CD4-positive, alpha-beta T cell treated with Interferon gamma for 1 hour (primary cell): ENCODE measurements around the gene CACNA2D2.

ENCODE experiments used
- DNase-seq: peaks from one replicate; pipeline ENCODE4 v3.0.0-alpha.2; 2020

The CACNA2D2 gene

DNA sequence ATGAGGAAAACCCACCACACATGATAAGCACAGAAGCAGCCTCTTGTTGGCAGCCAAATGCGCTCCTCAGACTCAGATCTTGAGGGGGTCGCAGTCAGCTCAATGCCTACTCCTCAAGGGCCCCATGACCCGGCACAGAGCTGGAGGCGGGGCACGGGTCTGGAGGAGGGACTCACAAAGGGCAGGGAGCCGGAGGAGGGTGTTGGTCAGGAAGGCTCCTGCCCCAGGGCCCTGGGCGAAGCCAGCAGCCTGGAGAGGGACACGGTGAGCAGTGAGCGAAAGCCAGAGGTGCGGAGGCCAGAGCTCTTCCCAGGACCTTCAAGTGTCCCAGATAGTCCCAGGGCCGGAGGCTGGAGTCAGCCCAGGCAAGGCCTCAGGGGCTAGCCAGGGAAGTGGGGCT lies 9.8 kb downstream of the CACNA2D2 start:
- DNase-seq, result no peak

DNA sequence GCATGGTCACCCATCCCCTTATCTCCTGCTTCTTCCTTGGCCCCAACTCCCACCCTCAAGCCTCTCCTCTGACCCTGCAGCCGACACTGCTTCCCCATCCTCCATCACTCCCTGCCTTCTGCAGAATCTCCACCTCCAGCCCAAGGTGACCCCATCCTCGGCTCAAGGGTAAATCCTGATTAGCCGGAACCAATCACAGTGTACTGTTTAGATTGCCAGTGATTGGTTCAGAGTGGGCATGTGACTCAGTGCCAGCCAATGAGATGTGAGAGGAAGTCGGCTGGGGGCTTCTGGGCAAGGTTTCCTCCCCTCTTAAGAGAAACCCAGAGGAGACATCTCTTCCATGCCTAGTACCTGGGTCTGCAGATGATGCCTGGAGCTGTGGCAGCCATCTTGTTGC lies 10.3 kb downstream of the CACNA2D2 start:
- DNase-seq, result no peak

DNA sequence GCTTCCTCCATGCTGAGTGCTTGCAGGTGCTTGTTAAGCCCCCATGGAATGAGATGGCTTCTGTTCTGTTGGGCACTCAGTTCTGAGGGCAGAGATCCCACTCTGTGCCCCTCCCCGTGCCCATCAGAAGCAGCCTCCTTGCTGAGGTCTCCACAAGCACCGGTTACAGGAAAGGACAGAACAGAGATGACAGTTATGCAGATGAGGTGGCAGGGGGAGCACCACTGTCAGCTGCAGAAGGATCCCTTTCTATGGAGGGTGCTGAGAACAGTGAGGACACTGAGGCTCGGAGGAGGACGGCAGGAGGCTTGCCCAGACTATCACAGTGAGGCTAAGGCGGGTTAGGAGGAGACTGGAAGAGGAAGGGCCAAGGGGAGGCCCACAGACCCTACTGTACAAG lies 12.4 kb downstream of the CACNA2D2 start:
- DNase-seq, result no peak

DNA sequence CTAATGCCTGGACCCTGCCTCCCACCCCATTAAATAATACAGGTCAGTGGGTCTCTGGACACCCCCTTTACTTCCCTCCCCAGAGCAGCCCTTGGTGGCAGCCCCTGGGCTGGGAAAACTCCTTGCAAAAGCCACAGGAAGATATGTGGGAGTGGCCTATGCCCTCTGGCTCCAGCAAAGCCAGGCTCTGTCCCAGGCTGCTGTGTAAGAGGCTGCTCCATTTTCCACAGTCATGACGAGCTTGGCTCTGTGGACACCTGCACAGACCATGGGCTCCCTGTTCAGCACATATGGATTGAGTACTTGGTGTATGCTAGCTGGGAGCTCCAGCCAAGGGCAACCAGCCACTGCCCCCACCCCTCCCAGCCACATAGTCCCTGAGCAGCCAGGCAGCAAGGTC lies 13.0 kb downstream of the CACNA2D2 start:
- no peak for DNase-seq

GRCh38 chr3:50487181-50487580 lies 16.3 kb downstream of the CACNA2D2 start:
- no peak for DNase-seq

GRCh38 chr3:50486219-50486888 lies 17.1 kb downstream of the CACNA2D2 start:
- no peak for DNase-seq

DNA sequence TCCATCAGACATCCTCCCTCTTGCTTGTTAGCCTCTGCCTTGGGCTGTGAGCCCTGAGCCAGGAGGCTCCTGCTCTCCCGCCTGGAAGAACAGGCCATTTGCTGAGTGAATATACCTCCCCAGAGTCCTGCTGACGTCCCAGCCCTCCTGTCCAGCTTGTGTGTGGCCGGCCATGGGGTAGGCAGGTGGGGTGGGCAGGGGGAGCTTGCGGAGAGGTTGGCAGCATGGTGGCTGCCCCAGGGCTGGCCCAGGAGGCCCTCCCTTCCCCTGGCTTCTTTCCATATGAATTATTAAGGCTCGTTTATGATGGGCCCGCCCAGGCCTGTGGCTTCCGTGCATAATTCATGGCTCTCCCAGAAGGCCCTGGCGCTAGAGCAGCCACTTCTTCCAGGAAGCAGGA lies 18.7 kb downstream of the CACNA2D2 start:
- no peak for DNase-seq

GRCh38 chr3:50483374-50483773 lies 20.1 kb downstream of the CACNA2D2 start:
- no peak for DNase-seq

DNA sequence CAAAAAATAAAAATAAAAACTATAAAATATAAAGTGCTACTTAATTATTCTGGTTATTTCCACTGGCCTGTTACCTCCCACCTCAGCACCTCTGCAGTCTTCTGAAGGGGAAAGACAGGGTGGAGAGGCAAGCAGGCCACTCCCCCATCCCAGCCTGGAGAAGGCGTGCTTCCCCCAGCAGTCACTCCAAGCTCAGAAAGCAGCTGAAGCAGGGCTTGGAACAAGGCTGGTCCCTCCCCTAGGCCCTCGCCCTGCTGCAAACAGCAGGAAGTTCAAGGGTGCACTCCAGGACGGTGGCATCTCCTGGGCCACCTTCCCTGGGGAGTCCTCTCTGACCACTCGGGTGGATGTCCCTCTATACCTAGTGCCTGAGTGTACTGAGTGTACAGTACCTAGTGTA lies 21.4 kb downstream of the CACNA2D2 start:
- DNase-seq, result no peak

DNA sequence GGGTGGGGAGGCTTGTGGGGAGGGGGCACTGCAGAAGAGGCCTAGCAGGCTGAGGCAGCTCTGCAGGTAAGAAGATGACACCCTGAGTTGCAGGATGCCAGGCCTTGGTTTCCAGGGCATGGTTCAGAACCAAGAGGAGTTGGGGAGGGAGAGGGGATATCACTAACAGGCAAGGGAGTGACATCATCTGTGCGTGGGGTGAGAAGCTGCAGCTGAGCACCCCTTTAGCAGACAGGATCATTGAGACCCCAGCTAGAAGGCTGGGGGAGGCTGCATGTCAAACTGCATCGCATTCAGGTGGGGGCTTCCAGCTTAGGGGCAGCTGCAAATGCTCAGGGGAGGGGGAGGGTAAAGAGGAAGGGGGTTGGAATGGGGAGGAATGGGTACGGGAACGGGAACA lies 23.0 kb downstream of the CACNA2D2 start:
- DNase-seq, result no peak

DNA sequence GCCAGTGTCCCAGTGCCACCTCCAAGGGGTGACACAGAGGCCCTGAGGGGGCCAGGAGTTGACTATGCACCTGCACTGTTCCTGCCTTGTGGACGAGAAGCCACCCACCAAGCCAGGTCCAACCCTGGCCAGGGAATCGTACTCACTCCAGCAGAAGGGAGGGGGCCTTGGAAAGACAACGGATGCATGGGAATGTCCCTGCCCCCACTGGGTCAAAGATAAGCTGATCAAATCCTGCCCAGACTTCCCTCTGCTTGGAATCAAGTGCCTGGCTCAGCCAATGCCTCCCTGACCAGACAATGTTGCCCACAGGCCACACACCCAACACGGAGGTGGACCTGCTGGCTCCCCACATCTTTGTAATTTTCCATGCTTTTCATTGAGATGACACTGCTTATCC lies 23.9 kb downstream of the CACNA2D2 start:
- no peak for DNase-seq

GRCh38 chr3:50478671-50479260 lies 24.7 kb downstream of the CACNA2D2 start:
- DNase-seq, result no peak

DNA sequence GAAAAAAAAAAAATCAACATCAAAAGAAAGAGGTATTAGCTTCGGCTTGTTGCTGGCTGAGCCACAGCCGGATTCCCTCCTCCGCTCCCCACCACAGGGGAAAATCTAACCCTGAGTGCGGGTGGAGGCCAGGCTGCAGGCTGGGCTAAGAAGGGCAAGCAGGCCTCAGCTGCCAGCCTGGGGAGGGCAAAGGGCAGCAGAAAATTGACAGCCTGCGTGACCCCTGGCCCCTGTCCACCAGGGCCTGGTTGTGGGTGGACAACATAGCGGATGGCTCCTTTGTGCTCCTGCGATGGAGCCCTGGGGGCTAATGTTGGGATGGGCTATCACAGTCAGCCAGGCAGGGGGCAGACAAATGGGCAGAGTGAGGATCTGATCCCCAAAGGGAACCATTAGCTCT lies 25.4 kb downstream of the CACNA2D2 start:
- no peak for DNase-seq

- no peak for DNase-seq
Measured at GRCh38 chr3:50475348-50475747, 28.1 kb downstream of the CACNA2D2 start.

DNA sequence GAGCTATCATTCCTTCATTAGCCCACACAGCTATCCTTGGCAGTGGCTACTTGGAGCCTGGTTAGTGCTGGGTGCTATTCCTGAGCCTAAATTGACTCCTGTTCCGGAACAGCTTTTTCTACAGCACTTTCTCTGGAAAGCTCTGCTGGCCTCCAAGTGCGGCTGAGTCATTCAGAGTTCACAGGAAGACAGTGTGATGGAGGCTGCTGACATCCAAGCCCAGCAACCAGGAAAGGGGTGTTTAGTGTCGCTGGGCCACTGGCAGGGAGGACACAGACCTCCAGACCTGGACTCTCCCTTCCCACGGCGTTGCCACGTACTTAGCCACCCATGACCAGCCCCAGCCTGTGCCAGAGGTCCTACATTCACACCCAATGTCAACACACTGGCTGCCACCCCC lies 28.7 kb downstream of the CACNA2D2 start:
- no peak for DNase-seq

GRCh38 chr3:50473768-50474167 lies 29.7 kb downstream of the CACNA2D2 start:
- DNase-seq, result no peak

DNA sequence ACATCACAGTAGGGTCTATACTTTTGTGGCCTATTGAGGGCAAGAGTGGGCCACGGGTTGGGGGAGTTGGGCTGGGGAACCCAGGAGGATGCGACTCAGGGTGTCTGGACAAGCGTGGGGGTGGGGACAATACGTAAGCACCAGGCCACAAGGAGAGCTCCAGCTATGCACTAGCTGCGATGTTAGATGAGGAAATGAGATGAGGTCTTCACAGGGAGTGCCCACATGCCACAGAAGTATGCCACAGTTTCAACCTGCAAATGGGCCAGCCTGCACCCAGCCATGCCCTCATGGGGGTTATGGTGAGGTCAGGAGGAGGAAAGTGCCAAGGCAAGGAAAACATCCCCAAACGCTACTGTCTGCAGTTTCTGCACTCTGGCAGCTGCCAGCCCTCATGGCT lies 30.5 kb downstream of the CACNA2D2 start:
- DNase-seq, result peak; percentile 20

DNA sequence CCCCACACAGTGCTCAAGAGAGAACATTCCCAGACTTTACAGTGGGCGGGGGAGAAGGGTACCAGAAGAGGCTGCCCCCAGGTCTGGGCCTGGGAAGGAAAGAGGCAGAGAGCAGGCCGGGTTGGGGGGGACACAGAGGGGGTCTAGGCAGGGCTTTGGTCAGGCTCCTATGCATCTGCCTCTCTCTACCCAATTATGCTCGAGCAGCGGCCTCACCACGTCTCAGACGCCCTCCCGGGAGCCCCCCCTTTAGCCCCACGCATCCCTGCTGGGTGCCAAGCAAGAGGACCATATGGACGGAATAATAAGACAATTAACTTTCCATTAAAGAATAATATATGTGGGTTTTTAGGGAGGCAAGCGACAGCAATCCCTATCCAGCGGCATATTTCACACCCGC lies 32.8 kb downstream of the CACNA2D2 start:
- no peak for DNase-seq

DNA sequence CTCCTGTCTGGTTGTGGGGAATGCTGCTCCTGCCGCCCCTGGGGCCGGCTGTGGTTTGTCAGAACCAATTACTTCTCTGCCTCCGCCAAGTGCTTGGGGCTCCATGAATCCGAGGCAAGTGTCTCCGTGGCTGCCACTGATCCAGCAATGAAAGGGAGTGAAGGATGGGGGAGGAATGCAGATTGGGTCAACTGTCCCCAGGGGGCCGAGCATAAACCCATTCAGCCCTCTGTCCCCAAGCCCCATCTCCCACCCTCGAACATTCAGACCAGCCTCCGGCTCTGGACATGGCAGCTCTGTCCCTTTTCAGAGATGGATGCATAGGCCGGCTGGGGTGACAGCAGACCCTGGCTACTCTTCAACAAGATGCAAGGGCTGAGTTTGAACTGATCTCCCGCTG lies 35.5 kb downstream of the CACNA2D2 start:
- no peak for DNase-seq

GRCh38 chr3:50466177-50466576 lies 37.3 kb downstream of the CACNA2D2 start:
- DNase-seq, result no peak

DNA sequence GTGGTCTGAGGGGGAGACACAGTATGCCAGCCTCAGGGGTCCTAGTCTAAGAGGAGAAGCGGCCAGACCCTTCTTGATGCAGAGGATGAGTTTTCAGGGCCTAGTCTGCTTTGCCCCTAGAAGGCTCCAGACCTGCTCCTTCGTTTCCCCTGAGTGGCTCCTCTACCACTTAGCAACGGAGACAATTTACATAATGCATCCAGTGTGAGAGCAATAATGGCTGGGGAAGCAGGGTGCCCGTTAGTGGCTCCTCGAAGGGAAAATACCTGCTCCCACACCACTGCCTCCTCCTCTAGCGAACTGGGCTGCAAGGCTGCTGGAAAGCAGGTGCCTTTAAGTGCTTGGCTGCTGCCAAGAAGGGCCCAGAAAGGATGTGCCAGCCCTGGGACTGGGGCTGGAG lies 38.9 kb downstream of the CACNA2D2 start:
- DNase-seq, result no peak

DNA sequence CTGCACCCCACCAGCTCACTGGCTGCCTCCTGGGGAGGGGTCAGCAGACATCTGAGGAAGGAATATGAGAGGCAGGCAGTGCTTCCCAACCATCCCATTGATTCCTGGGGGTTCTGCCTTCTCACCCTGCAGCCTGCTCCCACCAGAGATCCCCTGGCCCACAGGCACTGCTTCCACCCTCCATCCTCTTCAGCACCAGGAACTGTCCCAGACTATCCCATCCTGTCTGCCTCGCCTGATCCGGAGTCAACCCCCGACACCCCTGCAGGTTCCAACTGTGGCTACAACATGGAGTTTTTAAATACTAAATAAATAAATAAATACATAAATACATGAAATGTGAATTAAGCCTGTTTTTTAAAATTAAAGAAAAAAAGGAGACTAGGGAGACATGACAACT lies 43.6 kb downstream of the CACNA2D2 start:
- DNase-seq, result no peak

- no peak for DNase-seq
Measured at GRCh38 chr3:50457988-50458387, 45.4 kb downstream of the CACNA2D2 start.

- DNase-seq, result no peak
Measured at GRCh38 chr3:50455161-50456018, 48.0 kb downstream of the CACNA2D2 start.
